Endothelial cell (in vitro differentiated cells): ENCODE data around the gene OLFM2. TPM values are rescaled to one million over a fixed set of nuclear protein-coding genes. Genes with fewer than 3 reads are reported as not detected.

Experiments
- DNase-seq: peaks from one replicate; pipeline ENCODE4 v3.0.0; 2021; ENCODE audit warnings: low spot score
- H3K27ac Mint-ChIP-seq: one replicate; pipeline ENCODE4 v1.8.0; 2021; ENCODE audit warnings: mixed read lengths, inconsistent platforms; ENCODE audit not compliant: unreplicated experiment
- H3K27me3 Mint-ChIP-seq: one replicate; pipeline ENCODE4 v1.8.0; 2021; ENCODE audit warnings: mild to moderate bottlenecking, moderate library complexity, mixed read lengths, inconsistent platforms; ENCODE audit not compliant: unreplicated experiment
- H3K36me3 Mint-ChIP-seq: one replicate; pipeline ENCODE4 v1.8.0; 2021; ENCODE audit warnings: mild to moderate bottlenecking, low read depth, mixed read lengths, inconsistent platforms; ENCODE audit not compliant: unreplicated experiment
- H3K4me1 Mint-ChIP-seq: one replicate; pipeline ENCODE4 v1.8.0; 2021; ENCODE audit warnings: mild to moderate bottlenecking, mixed read lengths, inconsistent platforms; ENCODE audit not compliant: unreplicated experiment
- H3K4me3 Mint-ChIP-seq: one replicate; pipeline ENCODE4 v1.8.0; 2021; ENCODE audit warnings: mild to moderate bottlenecking, mixed read lengths, inconsistent platforms; ENCODE audit not compliant: unreplicated experiment
- H3K9me3 Mint-ChIP-seq: one replicate; pipeline ENCODE4 v1.8.0; 2021; ENCODE audit warnings: mixed read lengths, inconsistent platforms; ENCODE audit not compliant: unreplicated experiment
- total RNA-seq: library from RNA; stranded (reverse); fragmentation: NEBNext Ultra II Directional; extraction: Animal tissue kit (Norgen Biotek cat#: 25700); gene quantifications from one replicate; pipeline ENCODE4 v1.2.1, GENCODE V29; 2021; ENCODE audit not compliant: unreplicated experiment
- TF ChIP-seq, protein P1 (sequence below): fragments of 200-600 bp; sonication (generic); IDR thresholded peaks from one replicate; pipeline ENCODE4 v1.5.0; 2021; ENCODE audit warnings: antibody characterized with exemption; ENCODE audit not compliant: unreplicated experiment

The OLFM2 gene
- total RNA-seq, 1 donor from 2014 or later: 12.0 TPM

DNA sequence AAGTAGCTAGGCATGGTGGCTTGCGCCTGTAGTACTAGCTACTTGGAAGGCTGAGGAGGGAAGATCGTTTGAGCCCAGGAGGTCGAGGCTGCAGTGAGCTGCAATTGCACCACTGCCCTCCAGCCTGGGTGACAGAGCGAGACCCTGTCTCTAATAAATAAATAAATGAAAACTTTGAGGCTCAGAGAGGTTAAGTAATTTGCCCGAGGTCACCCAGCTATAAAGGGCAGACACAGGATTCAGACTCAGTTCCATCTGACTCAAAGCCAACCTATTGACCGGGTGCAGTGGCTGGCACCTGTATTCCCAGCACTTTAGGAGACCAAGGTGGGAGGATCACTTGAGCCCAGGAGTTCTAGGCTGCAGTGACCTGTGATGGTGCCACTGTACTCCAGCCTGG lies 7.4 kb upstream of the OLFM2 start:
- H3K4me1 Mint-ChIP-seq: no peaks in the 10 kb centered on the region

DNA sequence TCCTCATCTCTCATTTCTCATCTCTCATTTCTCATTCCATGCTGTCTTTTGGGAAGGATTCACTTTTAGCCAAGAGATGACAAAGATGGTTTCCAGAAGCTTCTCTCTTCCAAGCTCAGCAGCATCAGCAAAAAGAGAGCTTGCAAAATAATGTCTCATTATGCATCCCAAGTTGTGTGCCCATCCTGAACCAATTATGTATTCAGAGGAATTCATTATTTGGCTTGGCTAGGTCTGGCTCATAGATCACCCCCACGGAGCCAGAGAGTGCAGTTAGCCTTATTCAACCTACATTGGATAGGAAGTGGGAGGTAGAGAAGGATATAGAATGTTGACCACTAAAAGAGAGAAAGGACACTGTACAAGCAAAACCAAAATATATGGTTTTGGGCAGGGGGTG lies 5.4 kb upstream of the OLFM2 start:
- H3K27ac Mint-ChIP-seq: no peak overlapping the region
- peaks cover 5% of the 10 kb centered on the region for H3K9me3 Mint-ChIP-seq
- H3K27me3 Mint-ChIP-seq: peaks cover 9% of the 10 kb centered on the region
- peaks cover 5% of the 10 kb centered on the region for H3K4me1 Mint-ChIP-seq
- no peak overlapping the region for H3K4me3 Mint-ChIP-seq
- H3K36me3 Mint-ChIP-seq: no peaks in the 10 kb centered on the region
- TF ChIP-seq, protein P1, sequence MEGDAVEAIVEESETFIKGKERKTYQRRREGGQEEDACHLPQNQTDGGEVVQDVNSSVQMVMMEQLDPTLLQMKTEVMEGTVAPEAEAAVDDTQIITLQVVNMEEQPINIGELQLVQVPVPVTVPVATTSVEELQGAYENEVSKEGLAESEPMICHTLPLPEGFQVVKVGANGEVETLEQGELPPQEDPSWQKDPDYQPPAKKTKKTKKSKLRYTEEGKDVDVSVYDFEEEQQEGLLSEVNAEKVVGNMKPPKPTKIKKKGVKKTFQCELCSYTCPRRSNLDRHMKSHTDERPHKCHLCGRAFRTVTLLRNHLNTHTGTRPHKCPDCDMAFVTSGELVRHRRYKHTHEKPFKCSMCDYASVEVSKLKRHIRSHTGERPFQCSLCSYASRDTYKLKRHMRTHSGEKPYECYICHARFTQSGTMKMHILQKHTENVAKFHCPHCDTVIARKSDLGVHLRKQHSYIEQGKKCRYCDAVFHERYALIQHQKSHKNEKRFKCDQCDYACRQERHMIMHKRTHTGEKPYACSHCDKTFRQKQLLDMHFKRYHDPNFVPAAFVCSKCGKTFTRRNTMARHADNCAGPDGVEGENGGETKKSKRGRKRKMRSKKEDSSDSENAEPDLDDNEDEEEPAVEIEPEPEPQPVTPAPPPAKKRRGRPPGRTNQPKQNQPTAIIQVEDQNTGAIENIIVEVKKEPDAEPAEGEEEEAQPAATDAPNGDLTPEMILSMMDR: no peak
- no peak for DNase-seq

More for the DNA sequence above, 7.4 kb upstream of the OLFM2 start:
- Mint-ChIP-seq H3K27me3 (peaks cover 4% of the 10 kb centered on the region), H3K9me3 (peaks cover 5% of the 10 kb centered on the region), H3K4me3 (no peak overlapping the region), H3K27ac (no peak overlapping the region), H3K36me3 (no peaks in the 10 kb centered on the region)
- TF ChIP-seq, protein P1: no peak
- DNase-seq: no peak

DNA sequence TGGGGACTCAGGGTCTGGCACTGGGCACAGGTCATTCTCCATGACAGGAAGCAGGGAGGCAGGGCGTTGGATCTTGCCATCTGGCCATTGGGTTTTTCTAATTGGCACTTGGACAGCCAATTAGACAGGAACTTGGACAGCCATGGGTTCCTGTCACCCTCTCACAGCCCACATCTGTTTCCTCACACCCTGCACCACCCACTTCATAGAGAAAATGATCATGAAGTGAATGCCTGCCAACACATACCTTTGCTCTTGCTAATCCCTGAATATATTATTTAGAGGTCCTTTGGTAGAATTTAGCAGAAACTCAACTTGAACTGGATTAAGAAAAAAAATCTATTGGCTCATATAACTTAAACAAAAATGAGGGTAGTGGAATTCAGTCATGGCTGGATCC lies 4.9 kb upstream of the OLFM2 start:
- peaks cover 5% of the 10 kb centered on the region for H3K9me3 Mint-ChIP-seq
- TF ChIP-seq, protein P1: no peak
- peaks cover 6% of the 10 kb centered on the region for H3K4me1 Mint-ChIP-seq
- H3K4me3 Mint-ChIP-seq: no peak overlapping the region
- H3K36me3 Mint-ChIP-seq: no peaks in the 10 kb centered on the region
- DNase-seq: no peak
- H3K27me3 Mint-ChIP-seq: peaks cover 10% of the 10 kb centered on the region
- no peak overlapping the region for H3K27ac Mint-ChIP-seq

DNA sequence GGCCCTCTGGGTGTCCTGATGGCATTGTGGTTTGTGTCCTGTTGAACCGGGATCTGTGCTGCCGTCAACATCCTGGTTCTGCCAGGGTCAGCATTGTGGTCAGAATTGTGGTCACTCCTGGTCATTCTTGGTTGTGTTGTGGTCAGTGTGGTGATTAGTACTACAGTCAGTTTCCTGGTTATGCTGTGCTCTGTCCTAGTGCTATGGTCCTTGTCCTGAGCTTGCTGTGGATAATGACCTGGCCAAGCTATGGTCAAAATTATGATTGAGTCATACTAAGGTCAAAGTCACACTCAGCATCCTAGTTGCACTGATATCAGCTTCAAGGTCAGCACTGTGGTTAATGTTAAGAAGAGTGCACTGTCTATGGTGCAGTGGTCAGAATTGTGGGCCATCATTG lies 4.5 kb upstream of the OLFM2 start:
- H3K4me1 Mint-ChIP-seq: peaks cover 6% of the 10 kb centered on the region
- no peak for DNase-seq
- H3K4me3 Mint-ChIP-seq: no peak overlapping the region
- H3K36me3 Mint-ChIP-seq: no peaks in the 10 kb centered on the region
- H3K27ac Mint-ChIP-seq: no peak overlapping the region
- peaks cover 11% of the 10 kb centered on the region for H3K27me3 Mint-ChIP-seq
- peaks cover 5% of the 10 kb centered on the region for H3K9me3 Mint-ChIP-seq
- TF ChIP-seq, protein P1: no peak

DNA sequence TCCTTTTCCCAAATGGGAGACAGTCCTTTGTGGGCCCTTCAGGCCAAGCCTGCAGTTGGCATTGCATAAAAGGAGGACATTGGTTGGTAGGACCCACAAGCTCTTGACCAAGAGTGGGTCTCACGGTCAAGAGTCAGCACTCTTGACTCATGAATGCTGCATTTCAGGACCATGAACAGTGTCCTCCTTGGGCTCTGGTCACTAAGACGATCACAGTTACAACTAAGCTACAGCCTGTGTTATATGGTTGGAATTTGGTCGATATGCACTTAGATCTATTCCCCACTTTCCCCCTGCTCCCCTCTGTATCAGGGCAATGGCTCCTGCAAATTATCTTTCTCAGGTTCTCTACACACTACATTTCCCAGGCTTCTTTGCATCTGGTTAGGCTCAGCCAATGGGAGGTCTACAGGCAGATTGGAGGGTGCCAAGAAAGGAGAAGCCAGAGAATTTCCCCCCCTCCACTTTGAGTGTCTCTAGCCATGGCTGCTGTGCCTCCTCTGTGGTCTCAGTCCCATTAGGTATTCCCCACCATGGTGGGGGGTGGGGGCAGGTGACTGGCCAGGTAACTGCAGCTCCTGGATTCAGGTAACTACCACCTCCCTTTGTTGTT lies 3.1 kb upstream of the OLFM2 start:
- Mint-ChIP-seq H3K4me1 (peaks cover 11% of the 10 kb centered on the region), H3K4me3 (no peak overlapping the region), H3K36me3 (peaks cover 3% of the 10 kb centered on the region), H3K9me3 (peaks cover 5% of the 10 kb centered on the region), H3K27me3 (peaks cover 20% of the 10 kb centered on the region), H3K27ac (no peak overlapping the region)
- TF ChIP-seq, protein P1: no peak
- no peak for DNase-seq
